ENCODE results near the gene LPXN. TPM values are rescaled to one million over a fixed set of nuclear protein-coding genes. Genes with fewer than 3 reads are reported as not detected.
A peak's percentile ranks its signal among the peaks of the same experiment; 100 is the strongest.

LPXN gene
- polyA plus RNA-seq, 2 of the 4 experiments (the other 2 are of a cell fraction): 2.5 to 6.6 TPM

DNA sequence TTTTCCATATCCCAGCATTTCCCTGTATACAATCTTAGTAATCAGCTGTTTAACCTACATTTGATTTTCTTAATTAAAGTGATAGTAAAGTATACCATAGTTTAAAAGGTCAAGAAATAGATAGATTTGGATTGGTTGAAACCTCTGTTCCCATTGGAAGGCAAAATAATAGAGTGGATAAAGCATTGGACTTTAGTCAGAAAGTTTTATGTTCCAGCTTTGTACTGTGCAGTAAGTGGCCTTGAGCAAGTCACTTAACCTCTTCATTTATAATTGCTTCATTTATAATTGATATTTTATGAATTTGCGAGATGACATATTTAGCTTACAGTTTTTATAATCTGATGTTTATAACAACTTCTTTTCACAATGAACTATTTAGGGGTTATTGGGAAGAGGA is 6.8 kb upstream of the LPXN start:
- Histone ChIP-seq H3K4me3 (no peak overlapping the region), H3K4me1 (peaks cover 44% of the 10 kb centered on the region; the same call in 2 of the 3 replicates), H3K9me3 (no peaks in the 10 kb centered on the region), H3K4me2 (peak overlapping the region; percentile 70), H3K27ac (no peak overlapping the region)
- ATAC-seq: no peak
- CTCF ChIA-PET: interaction anchor here (0.7 to 1.9 kb wide), 4 partner anchors 10 to 576 kb away, joined by 3 to 5 read pairs (median 3); no protein-coding TSS in a partner anchor
- TF ChIP-seq GATA3 (IDR thresholded peaks at IDR 0.05; ENCODE audit: borderline replicate concordance) (no peak), POLR2AphosphoS2 (conservative IDR thresholded peaks at IDR 0.05; ENCODE audit: low read length) (no peak), HOXB5 (CRISPR knock-in tag; IDR thresholded peaks at IDR 0.05) (no peak), ZNF302 (CRISPR knock-in tag; IDR thresholded peaks at IDR 0.05) (no peak), BHLHE40 (IDR thresholded peaks at IDR 0.05; ENCODE audit: low read depth, low read length) (no peak)
- TF ChIP-seq, protein P1, sequence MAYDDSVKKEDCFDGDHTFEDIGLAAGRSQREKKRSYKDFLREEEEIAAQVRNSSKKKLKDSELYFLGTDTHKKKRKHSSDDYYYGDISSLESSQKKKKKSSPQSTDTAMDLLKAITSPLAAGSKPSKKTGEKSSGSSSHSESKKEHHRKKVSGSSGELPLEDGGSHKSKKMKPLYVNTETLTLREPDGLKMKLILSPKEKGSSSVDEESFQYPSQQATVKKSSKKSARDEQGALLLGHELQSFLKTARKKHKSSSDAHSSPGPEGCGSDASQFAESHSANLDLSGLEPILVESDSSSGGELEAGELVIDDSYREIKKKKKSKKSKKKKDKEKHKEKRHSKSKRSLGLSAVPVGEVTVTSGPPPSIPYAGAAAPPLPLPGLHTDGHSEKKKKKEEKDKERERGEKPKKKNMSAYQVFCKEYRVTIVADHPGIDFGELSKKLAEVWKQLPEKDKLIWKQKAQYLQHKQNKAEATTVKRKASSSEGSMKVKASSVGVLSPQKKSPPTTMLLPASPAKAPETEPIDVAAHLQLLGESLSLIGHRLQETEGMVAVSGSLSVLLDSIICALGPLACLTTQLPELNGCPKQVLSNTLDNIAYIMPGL (CRISPR knock-in tag; IDR thresholded peaks at IDR 0.05; ENCODE audit: borderline replicate concordance): no peak
- no peak for FAIRE-seq
- no peak for DNase-seq (ENCODE audit: low read depth in 1 of 2, low spot score in 1 of 2)
- WGBS (ENCODE audit: missing lambda C conversion rate): 94% methylated on average over 1 of the region's 1 CpG
- POLR2A ChIA-PET: no interaction called here

DNA sequence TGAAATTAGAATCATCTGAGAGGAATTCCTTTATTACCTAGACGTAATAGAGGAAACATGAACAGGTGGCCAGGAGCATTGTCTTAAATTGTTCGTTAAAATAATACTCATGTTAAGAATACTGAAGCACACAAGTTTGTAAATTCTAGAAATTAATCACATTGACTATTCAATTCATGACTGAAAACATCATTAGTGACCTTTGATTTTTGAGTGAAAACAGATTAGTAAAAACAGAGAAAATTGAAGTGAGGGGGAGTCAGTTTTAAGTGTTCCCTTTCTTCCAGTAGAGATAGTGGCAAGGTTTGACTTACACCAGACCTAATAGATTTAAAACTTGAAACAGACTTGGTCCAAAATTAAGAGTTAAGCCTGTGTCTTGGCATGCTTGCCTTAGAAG is 4.7 kb upstream of the LPXN start:
- POLR2A ChIA-PET: no interaction called here
- Histone ChIP-seq H3K27ac (peak overlapping the region; percentile 98 to 100; a peak in 4 of 6 replicates), H3K4me3 (peak overlapping the region; percentile 98), H3K9me3 (no peaks in the 10 kb centered on the region), H3K4me1 (peaks cover 61% of the 10 kb centered on the region), H3K4me2 (peak overlapping the region; percentile 70)
- no peak for TF ChIP-seq TFCP2L1 (CRISPR knock-in tag; IDR thresholded peaks at IDR 0.05)
- TF ChIP-seq, protein P2, sequence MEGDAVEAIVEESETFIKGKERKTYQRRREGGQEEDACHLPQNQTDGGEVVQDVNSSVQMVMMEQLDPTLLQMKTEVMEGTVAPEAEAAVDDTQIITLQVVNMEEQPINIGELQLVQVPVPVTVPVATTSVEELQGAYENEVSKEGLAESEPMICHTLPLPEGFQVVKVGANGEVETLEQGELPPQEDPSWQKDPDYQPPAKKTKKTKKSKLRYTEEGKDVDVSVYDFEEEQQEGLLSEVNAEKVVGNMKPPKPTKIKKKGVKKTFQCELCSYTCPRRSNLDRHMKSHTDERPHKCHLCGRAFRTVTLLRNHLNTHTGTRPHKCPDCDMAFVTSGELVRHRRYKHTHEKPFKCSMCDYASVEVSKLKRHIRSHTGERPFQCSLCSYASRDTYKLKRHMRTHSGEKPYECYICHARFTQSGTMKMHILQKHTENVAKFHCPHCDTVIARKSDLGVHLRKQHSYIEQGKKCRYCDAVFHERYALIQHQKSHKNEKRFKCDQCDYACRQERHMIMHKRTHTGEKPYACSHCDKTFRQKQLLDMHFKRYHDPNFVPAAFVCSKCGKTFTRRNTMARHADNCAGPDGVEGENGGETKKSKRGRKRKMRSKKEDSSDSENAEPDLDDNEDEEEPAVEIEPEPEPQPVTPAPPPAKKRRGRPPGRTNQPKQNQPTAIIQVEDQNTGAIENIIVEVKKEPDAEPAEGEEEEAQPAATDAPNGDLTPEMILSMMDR (IDR thresholded peaks at IDR 0.05): no peak
- TF ChIP-seq, protein P3, sequence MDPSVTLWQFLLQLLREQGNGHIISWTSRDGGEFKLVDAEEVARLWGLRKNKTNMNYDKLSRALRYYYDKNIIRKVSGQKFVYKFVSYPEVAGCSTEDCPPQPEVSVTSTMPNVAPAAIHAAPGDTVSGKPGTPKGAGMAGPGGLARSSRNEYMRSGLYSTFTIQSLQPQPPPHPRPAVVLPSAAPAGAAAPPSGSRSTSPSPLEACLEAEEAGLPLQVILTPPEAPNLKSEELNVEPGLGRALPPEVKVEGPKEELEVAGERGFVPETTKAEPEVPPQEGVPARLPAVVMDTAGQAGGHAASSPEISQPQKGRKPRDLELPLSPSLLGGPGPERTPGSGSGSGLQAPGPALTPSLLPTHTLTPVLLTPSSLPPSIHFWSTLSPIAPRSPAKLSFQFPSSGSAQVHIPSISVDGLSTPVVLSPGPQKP (IDR thresholded peaks at IDR 0.05; ENCODE audit: low read depth, low read length): no peak
- no peak for TF ChIP-seq HEYL (CRISPR knock-in tag; IDR thresholded peaks at IDR 0.05)
- TF ChIP-seq SMC3 (IDR thresholded peaks at IDR 0.05): no peak
- no peak for TF ChIP-seq ZFP36 (IDR thresholded peaks at IDR 0.05; ENCODE audit: borderline replicate concordance, partially characterized antibody)
- TF ChIP-seq ZSCAN20 (CRISPR knock-in tag; IDR thresholded peaks at IDR 0.05): no peak
- no peak for TF ChIP-seq ZNF302 (CRISPR knock-in tag; IDR thresholded peaks at IDR 0.05)
- TF ChIP-seq, protein P4, sequence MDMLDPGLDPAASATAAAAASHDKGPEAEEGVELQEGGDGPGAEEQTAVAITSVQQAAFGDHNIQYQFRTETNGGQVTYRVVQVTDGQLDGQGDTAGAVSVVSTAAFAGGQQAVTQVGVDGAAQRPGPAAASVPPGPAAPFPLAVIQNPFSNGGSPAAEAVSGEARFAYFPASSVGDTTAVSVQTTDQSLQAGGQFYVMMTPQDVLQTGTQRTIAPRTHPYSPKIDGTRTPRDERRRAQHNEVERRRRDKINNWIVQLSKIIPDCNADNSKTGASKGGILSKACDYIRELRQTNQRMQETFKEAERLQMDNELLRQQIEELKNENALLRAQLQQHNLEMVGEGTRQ (IDR thresholded peaks at IDR 0.05): no peak
- TF ChIP-seq, protein P5, sequence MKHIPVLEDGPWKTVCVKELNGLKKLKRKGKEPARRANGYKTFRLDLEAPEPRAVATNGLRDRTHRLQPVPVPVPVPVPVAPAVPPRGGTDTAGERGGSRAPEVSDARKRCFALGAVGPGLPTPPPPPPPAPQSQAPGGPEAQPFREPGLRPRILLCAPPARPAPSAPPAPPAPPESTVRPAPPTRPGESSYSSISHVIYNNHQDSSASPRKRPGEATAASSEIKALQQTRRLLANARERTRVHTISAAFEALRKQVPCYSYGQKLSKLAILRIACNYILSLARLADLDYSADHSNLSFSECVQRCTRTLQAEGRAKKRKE (CRISPR knock-in tag; IDR thresholded peaks at IDR 0.05; ENCODE audit: low read depth): no peak
- TF ChIP-seq FOSB (CRISPR knock-in tag; IDR thresholded peaks at IDR 0.05): no peak
- TF ChIP-seq, protein P6, sequence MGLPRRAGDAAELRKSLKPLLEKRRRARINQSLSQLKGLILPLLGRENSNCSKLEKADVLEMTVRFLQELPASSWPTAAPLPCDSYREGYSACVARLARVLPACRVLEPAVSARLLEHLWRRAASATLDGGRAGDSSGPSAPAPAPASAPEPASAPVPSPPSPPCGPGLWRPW (IDR thresholded peaks at IDR 0.05): no peak
- TF ChIP-seq ESRRA (IDR thresholded peaks at IDR 0.05; ENCODE audit: borderline replicate concordance, low read length): no peak
- TF ChIP-seq FOSL2 (IDR thresholded peaks at IDR 0.05): no peak
- no peak for TF ChIP-seq FOSL2 (CRISPR knock-in tag; IDR thresholded peaks at IDR 0.05)
- TF ChIP-seq MYC (IDR thresholded peaks at IDR 0.05; ENCODE audit: borderline replicate concordance, low read length): no peak
- no peak for TF ChIP-seq CBX2 (IDR thresholded peaks at IDR 0.05; ENCODE audit: borderline replicate concordance, low read depth)
- TF ChIP-seq EP300 (IDR thresholded peaks at IDR 0.05): no peak
- no peak for TF ChIP-seq CBX8 (IDR thresholded peaks at IDR 0.05)
- no peak for TF ChIP-seq HOXB13 (CRISPR knock-in tag; IDR thresholded peaks at IDR 0.05; ENCODE audit: low read depth)
- TF ChIP-seq, protein P1 (CRISPR knock-in tag; IDR thresholded peaks at IDR 0.05; ENCODE audit: borderline replicate concordance): no peak
- CTCF ChIA-PET: interaction anchor here (0.6 to 2.0 kb wide), 6 partner anchors 12 to 997 kb away, joined by 3 to 9 read pairs (median 5); no protein-coding TSS in a partner anchor
- ATAC-seq (no peak), FAIRE-seq (no peak), DNase-seq (ENCODE audit: low read depth in 1 of 2, low spot score in 1 of 2) (no peak)
- WGBS (ENCODE audit: missing lambda C conversion rate): 6% methylated on average over 2 of the region's 2 CpGs

All from A549 (cell line).